HepG2 (cell line): Measurements from ENCODE around the gene QKI. TPM values are rescaled to one million over a fixed set of nuclear protein-coding genes. Genes with fewer than 3 reads are reported as not detected.
A peak's percentile ranks its signal among the peaks of the same experiment; 100 is the strongest.

ENCODE experiments used
- E2F2 ChIP-seq: sonication (generic); formaldehyde crosslinking; IDR thresholded peaks from 2 replicates; pipeline ENCODE4 v1.4.0; 2020; ENCODE audit warnings: missing genetic modification reagents, borderline replicate concordance
- GABPA ChIP-seq, 2 experiments: IDR thresholded peaks; 2 replicates each; pipeline ENCODE4 v1.6.1; 2011 to 2016; ENCODE audit warnings: low read depth in 2 of 2, low read length in 1 of 2, missing biosample characterization in 1 of 2, missing genetic modification characterization in 1 of 2
- GRHL1 ChIP-seq: sonication (generic); formaldehyde crosslinking; conservative IDR thresholded peaks from 2 replicates; pipeline ENCODE4 v1.8.0; 2022; ENCODE audit warnings: missing genetic modification reagents
- KMT2B ChIP-seq: IDR thresholded peaks from 2 replicates; pipeline ENCODE4 v1.6.1; 2016; ENCODE audit warnings: missing genetic modification reagents, missing compliant biosample characterization
- NR2C2 ChIP-seq: sonication (generic); formaldehyde crosslinking; IDR thresholded peaks from 2 replicates; pipeline ENCODE4 v1.4.0; 2020; ENCODE audit warnings: missing genetic modification reagents, mild to moderate bottlenecking, moderate library complexity, borderline replicate concordance
- PITX1 ChIP-seq: sonication (generic); formaldehyde crosslinking; IDR thresholded peaks from 2 replicates; pipeline ENCODE4 v1.5.1; 2020; ENCODE audit warnings: mild to moderate bottlenecking, missing genetic modification reagents
- REST ChIP-seq, 2 experiments: IDR thresholded peaks; 2 replicates each; pipeline ENCODE4 v1.6.1; 2011 to 2012; ENCODE audit warnings: low read length in 2 of 2, borderline replicate concordance in 1 of 2, low read depth in 1 of 2, mild to moderate bottlenecking in 1 of 2, moderate library complexity in 1 of 2
- SALL1 ChIP-seq: sonication (generic); formaldehyde crosslinking; IDR thresholded peaks from 2 replicates; pipeline ENCODE4 v1.8.0; 2022; ENCODE audit warnings: mild to moderate bottlenecking, missing genetic modification reagents
- YY1 ChIP-seq: IDR thresholded peaks from 2 replicates; pipeline ENCODE4 v1.6.1; 2011; ENCODE audit warnings: low read length, low read depth, moderate library complexity, mild to moderate bottlenecking; ENCODE audit not compliant: insufficient read depth, insufficient replicate concordance
- ZFP62 ChIP-seq: sonication (generic); formaldehyde crosslinking; IDR thresholded peaks from 2 replicates; pipeline ENCODE4 v1.4.0; 2020; ENCODE audit warnings: missing genetic modification reagents
- ZHX2 ChIP-seq, 2 experiments: sonication (generic) in 1 of 2; formaldehyde crosslinking in 1 of 2; IDR thresholded peaks; 2 replicates each; pipeline versions ENCODE4 v1.6.1 to v1.9.0; 2014 to 2022; ENCODE audit warnings: antibody characterized with exemption in 1 of 2, borderline replicate concordance in 1 of 2, inconsistent platforms in 1 of 2, low read depth in 1 of 2, missing genetic modification reagents in 1 of 2
- ZMYM3 ChIP-seq: sonication (generic); formaldehyde crosslinking; IDR thresholded peaks from 2 replicates; pipeline ENCODE4 v1.5.1; 2020; ENCODE audit warnings: mild to moderate bottlenecking, missing genetic modification reagents
- ZNF143 ChIP-seq: sonication (generic); formaldehyde crosslinking; IDR thresholded peaks from 2 replicates; pipeline ENCODE4 v1.4.0; 2020; ENCODE audit warnings: missing genetic modification reagents
- ZNF34 ChIP-seq: sonication (generic); formaldehyde crosslinking; IDR thresholded peaks from 2 replicates; pipeline ENCODE4 v1.4.0; 2020; ENCODE audit warnings: mild to moderate bottlenecking, missing genetic modification reagents, borderline replicate concordance
- ZNF652 ChIP-seq: IDR thresholded peaks from 2 replicates; pipeline ENCODE4 v1.6.1; 2016; ENCODE audit warnings: low read depth, borderline replicate concordance
- ZSCAN30 ChIP-seq: sonication (generic); formaldehyde crosslinking; IDR thresholded peaks from 2 replicates; pipeline ENCODE4 v1.5.0; 2020; ENCODE audit warnings: mild to moderate bottlenecking, missing genetic modification reagents
- polyA plus RNA-seq, 8 experiments: library from polyadenylated mRNA; depleted of rRNA in 3 of 8; stranded (reverse) in 7 of 8; unstranded in 1 of 8; fragments of >200 nt; fragmentation: Illumina TruSeq in 4 of 8; extraction: Trizol in 4 of 8; gene quantifications; 2 replicates each; pipeline versions ENCODE4 v1.2.1 to v1.2.3, GENCODE V29; 2011 to 2016; ENCODE audit warnings: low read depth in 4 of 8, missing spikeins in 1 of 8, mixed read lengths in 1 of 8; ENCODE audit not compliant: insufficient read depth in 1 of 8
- total RNA-seq, 5 experiments: library from RNA; depleted of rRNA; stranded (reverse); fragments of >200 nt; fragmentation: Illumina TruSeq; extraction: Trizol; gene quantifications; 2 replicates each; pipeline ENCODE4 v1.2.3, GENCODE V29; 2016; ENCODE audit warnings: low read depth in 1 of 5

The QKI gene
- total and polyA plus RNA-seq, 2 of the 13 experiments (the other 11 are each of a cell fraction or from before 2014, with no cell fraction given), result 136 to 137 TPM

- no peak for TF ChIP-seq ZHX2 (IDR thresholded peaks at IDR 0.05; ENCODE audit: low read depth)
- TF ChIP-seq ZHX2 (CRISPR knock-in tag; IDR thresholded peaks at IDR 0.05; ENCODE audit: borderline replicate concordance), result no peak
- peak; percentile 52; the same call in 1 of the 2 replicates for TF ChIP-seq KMT2B
- TF ChIP-seq PITX1 (CRISPR knock-in tag), result peak; percentile 63; the same call in 1 of the 2 replicates
- no peak for TF ChIP-seq ZFP62
- TF ChIP-seq SALL1, result peak; percentile 64
- TF ChIP-seq GABPA (IDR thresholded peaks at IDR 0.05; ENCODE audit: low read depth, low read length), result no peak
- peak; percentile 32; the same call in 1 of the 2 replicates for TF ChIP-seq GABPA (CRISPR knock-in tag; IDR thresholded peaks at IDR 0.05; ENCODE audit: low read depth)
- TF ChIP-seq GRHL1 (CRISPR knock-in tag), result no peak
- no peak for TF ChIP-seq ZNF34 (CRISPR knock-in tag)
- TF ChIP-seq E2F2 (CRISPR knock-in tag), result no peak
- TF ChIP-seq REST (IDR thresholded peaks at IDR 0.05; ENCODE audit: borderline replicate concordance in 1 of 2, low read depth in 1 of 2, low read length in 2 of 2), result 0 out of 4 replicates have a peak, but pooled peaks of 1 of the 2 experiments have one; percentile 18
- TF ChIP-seq ZMYM3 (CRISPR knock-in tag), result 0 out of 2 replicates have a peak, but pooled peaks have one; percentile 31
- TF ChIP-seq YY1, result peak; percentile 74
- TF ChIP-seq ZNF143 (CRISPR knock-in tag), result peak; percentile 68
- TF ChIP-seq NR2C2 (CRISPR knock-in tag), result no peak
- TF ChIP-seq ZNF652 (CRISPR knock-in tag), result peak; percentile 71; the same call in 1 of the 2 replicates
- TF ChIP-seq ZSCAN30 (CRISPR knock-in tag), result no peak
Observed at GRCh38 chr6:163409712-163410111, 4.8 kb upstream of the QKI start (continued).
